GM06990 (cell line): ENCODE data around the gene MOB3B.
"Not testable (repeated sequence)": the region's sequence is repeated elsewhere in the genome, so short reads cannot be mapped to it uniquely, and the experiment has no call there.

Experiments used
- DNase-seq: peaks from one replicate; pipeline ENCODE4 v3.0.0-alpha.2; 2011; ENCODE audit not compliant: insufficient read length; ENCODE audit errors: extremely low read depth
- H3K27me3 ChIP-seq: replicated peaks from 2 replicates; pipeline ENCODE4 v1.6.0; 2011; ENCODE audit warnings: low read length; ENCODE audit not compliant: control insufficient read depth, insufficient read depth
- H3K36me3 ChIP-seq: 2 replicates; pipeline ENCODE4 v1.5.1; 2011; ENCODE audit warnings: low read length; ENCODE audit not compliant: control insufficient read depth, insufficient read depth
- H3K4me3 ChIP-seq: replicated peaks from 2 replicates; pipeline ENCODE4 v1.5.1; 2011; ENCODE audit warnings: low read depth, mild to moderate bottlenecking, control low read depth, low read length
- TF ChIP-seq, protein P1 (sequence below): IDR thresholded peaks from 2 replicates; pipeline ENCODE4 v1.5.1; 2011; ENCODE audit warnings: low read length, control low read depth, mild to moderate bottlenecking, inconsistent platforms; ENCODE audit not compliant: insufficient read depth, poor library complexity, severe bottlenecking

The MOB3B gene

DNA sequence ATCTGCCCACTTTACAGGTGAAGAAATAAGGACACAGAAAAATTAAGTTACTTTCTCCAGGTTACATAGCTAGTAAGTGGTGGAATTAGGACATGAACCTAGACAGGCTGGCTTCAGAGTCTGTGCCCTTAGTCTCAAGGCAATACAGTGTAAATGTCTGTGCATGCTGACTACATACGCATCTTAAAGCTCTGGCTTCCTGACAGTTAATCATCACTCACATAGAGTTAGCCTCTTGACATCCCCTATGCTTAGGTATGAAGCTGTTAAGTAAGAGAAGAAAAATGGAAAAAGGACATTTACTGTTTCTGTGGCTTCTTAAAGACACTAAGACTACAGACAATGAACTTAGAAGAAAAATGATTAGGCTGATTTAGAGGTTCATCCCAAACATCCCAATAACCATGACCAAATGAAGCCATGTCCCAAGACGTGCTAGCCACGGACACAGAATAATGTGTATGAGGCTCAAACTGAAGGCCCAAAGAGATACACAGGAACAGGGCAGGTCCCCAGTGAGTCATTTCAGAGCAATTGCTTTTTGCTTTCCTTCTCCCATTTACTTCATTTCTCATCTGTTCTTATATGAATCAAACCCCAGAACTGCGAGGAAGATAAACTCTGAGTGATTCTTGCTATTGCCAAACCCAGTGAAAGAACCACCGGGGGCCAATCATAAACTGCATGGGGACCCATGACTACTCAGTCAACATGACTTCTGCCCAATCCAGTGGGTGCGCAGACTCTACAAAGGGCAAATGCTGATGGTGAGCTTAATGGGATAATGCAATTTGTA, 105.5 kb downstream of the MOB3B start:
- H3K4me3 ChIP-seq: no peak overlapping the region
- DNase-seq: no peak
- H3K27me3 ChIP-seq: no peaks in the 10 kb centered on the region
- H3K36me3 ChIP-seq: no peaks in the 10 kb centered on the region
- TF ChIP-seq, protein P1, sequence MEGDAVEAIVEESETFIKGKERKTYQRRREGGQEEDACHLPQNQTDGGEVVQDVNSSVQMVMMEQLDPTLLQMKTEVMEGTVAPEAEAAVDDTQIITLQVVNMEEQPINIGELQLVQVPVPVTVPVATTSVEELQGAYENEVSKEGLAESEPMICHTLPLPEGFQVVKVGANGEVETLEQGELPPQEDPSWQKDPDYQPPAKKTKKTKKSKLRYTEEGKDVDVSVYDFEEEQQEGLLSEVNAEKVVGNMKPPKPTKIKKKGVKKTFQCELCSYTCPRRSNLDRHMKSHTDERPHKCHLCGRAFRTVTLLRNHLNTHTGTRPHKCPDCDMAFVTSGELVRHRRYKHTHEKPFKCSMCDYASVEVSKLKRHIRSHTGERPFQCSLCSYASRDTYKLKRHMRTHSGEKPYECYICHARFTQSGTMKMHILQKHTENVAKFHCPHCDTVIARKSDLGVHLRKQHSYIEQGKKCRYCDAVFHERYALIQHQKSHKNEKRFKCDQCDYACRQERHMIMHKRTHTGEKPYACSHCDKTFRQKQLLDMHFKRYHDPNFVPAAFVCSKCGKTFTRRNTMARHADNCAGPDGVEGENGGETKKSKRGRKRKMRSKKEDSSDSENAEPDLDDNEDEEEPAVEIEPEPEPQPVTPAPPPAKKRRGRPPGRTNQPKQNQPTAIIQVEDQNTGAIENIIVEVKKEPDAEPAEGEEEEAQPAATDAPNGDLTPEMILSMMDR: no peak

- no peak overlapping the region for H3K4me3 ChIP-seq
- TF ChIP-seq, protein P1: no peak
- H3K27me3 ChIP-seq: no peaks in the 10 kb centered on the region
- H3K36me3 ChIP-seq: no peaks in the 10 kb centered on the region
- DNase-seq: no peak
Measured at GRCh38 chr9:27422279-27422834, 107.3 kb downstream of the MOB3B start.

- Histone ChIP-seq H3K4me3 (no peak overlapping the region), H3K36me3 (no peaks in the 10 kb centered on the region), H3K27me3 (no peaks in the 10 kb centered on the region)
- TF ChIP-seq, protein P1: no peak
- no peak for DNase-seq
Measured at GRCh38 chr9:27421577-27421976, 108.0 kb downstream of the MOB3B start.

GRCh38 chr9:27419558-27419957, 110.1 kb downstream of the MOB3B start:
- not testable (repeated sequence) for H3K27me3 ChIP-seq, DNase-seq, H3K4me3 ChIP-seq, H3K36me3 ChIP-seq

DNA sequence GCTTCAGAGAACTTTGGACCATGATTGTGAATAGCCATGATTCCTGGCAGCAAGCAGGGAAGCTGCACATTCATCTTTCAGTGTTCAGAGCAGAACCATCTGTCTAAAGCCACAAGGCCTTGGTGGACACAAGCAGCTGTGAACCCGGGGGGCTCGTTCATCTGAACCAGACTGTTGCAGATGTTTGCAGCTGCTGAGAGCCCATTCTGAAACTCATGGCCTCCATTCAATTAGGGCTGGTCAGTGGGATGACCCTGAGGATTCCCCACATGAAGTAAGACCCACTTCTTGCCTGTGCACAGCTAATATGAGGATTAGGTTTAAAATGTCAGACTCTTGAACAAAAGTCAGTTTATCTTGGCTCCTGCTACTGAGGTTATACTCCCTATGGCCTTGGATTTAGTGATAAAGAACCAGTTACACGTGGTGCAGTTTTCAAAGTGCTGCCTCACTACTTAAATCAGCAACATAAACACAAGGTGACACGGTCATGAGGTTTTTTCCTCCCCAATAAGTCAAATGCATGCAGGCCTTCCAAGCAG, 115.3 kb downstream of the MOB3B start:
- H3K27me3 ChIP-seq: no peaks in the 10 kb centered on the region
- DNase-seq: no peak
- H3K36me3 ChIP-seq: no peaks in the 10 kb centered on the region
- no peak overlapping the region for H3K4me3 ChIP-seq
- TF ChIP-seq, protein P1: no peak

DNA sequence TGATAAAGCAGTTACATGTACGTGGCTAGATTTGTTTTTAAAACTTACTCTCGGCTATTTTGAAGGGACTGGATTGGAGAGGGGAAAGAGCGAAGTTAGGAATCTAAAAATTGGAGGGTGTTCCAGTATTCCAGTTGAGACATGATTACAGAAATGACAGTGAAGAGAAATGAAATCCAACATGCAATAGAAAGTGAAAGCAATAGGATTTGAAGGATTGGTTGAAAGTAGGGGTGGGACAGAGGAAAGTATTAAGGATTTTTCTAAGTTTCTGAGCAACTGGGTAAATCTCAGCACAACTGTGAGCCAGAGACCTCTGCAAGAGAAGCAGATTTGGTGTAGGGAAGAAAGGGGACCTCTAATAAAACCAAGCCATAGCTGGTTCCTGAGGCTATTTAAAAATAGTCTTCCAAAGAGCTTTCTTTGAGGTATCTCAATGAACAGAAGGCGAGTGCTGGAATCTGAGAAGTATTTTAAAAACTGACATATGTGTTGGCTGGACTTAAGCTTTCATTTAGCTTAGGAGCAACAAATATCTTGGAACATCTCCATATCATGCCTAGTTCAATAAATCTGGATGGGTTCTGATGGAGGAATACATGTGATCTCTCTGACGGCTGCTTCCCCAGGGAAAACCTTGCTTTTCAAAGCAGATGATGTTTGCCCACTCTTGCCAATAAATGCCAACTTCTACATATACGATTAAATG, 115.9 kb downstream of the MOB3B start:
- Histone ChIP-seq H3K36me3 (no peaks in the 10 kb centered on the region), H3K4me3 (no peak overlapping the region), H3K27me3 (no peaks in the 10 kb centered on the region)
- DNase-seq: no peak
- TF ChIP-seq, protein P1: no peak
